ENCODE data around the gene PGLYRP2.

DNA sequence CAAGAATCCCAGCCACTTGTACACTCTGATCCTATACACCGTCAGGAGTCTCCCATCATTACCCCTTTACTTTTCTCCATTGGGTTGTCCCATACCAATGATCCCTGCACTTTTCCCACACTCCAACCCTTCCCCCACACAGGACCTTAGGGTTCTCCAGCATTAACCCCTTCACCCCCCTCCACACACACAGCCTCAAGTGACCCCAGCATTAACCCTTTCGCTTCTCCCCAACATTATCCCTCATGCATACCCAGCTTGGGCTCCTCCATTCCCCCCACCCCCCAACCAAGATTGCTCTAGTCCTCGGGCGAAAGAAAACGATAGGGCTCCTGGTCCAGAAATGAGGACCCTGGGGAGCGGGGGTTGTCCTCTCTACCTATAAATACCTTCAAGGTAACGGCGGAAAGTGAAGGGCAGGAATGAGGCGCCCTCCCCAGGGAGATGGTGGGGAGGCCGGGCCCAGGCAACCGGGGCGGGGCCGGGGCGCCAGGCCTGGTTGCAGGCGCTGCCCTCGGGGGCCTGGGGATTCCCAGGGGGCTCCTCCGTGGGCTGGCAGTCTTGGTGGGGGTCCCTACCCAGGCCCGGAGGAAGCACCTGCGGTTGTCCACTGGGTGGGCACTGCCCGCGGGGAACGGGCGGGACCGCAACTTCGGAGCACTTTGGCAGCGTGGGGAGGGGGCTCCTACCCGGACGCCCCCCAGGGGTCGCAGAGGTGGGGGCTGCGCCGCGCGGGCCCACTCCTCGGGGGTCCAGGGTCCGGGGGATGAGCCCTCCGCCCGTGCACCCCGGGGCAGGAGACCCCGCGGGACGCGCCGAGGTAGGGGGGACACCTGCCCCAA, 30.3 kb downstream of the PGLYRP2 start:
- TF ChIP-seq CTCF (IDR thresholded peaks at IDR 0.05; ENCODE audit: insufficient read depth, low read depth, low read length) (no peak), EZH2 (IDR thresholded peaks at IDR 0.05; ENCODE audit: insufficient read depth, low read length) (no peak)
